Breast epithelium (tissue), 3 donors: ENCODE measurements around the gene TTYH3.

ENCODE experiments used
- CTCF ChIP-seq, 3 donors: fragments of 450-650 bp; IDR thresholded peaks; one replicate each; pipeline ENCODE4 v1.5.1; 2016 to 2017; ENCODE audit warnings: antibody characterized with exemption in 3 of 3, mild to moderate bottlenecking in 3 of 3, moderate library complexity in 3 of 3
- POLR2A ChIP-seq: fragments of 450-650 bp; IDR thresholded peaks from one replicate; pipeline ENCODE4 v1.6.1; 2016; ENCODE audit warnings: antibody characterized with exemption, mild to moderate bottlenecking, moderate library complexity

GRCh38 chr7:2713978-2714377 lies 82.2 kb downstream of the TTYH3 start:
- TF ChIP-seq CTCF (IDR thresholded peaks at IDR 0.05) (no peak), POLR2A (no peak)
